ENCODE results near the gene CTF1. TPM values are rescaled to one million over a fixed set of nuclear protein-coding genes. Genes with fewer than 3 reads are reported as not detected.

Gene CTF1
- total RNA-seq, 1 donor from 2014 or later, result 0.62 TPM

DNA sequence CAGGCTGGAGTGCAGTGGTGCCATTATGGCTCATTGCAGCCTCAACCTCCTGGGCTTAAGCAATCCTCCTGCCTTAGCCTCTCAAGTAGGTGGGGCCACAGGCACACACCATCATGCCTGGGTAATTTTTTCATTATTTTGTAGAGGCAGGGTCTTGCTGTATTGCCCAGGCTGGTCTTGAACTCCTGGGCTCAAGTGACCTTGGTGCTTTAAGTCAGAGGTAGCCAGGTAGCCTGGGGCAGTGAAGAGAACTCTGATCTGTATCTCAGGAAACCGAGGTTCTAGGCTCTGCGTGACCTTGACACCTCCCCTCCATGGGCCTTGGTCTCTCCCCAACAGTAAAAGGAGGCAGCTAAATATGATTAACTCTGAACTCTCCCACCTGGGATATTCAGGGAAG is 3.4 kb downstream of the CTF1 start:
- Mint-ChIP-seq H3K4me3 (no peak overlapping the region), H3K4me1 (peaks cover 52% of the 10 kb centered on the region), H3K27ac (no peak overlapping the region), H3K9me3 (no peaks in the 10 kb centered on the region), H3K27me3 (no peaks in the 10 kb centered on the region), H3K36me3 (ENCODE audit: low read depth) (no peaks in the 10 kb centered on the region)
- intact Hi-C loops (cut with micrococcal nuclease), result no loop called here
- TF ChIP-seq, protein P1, sequence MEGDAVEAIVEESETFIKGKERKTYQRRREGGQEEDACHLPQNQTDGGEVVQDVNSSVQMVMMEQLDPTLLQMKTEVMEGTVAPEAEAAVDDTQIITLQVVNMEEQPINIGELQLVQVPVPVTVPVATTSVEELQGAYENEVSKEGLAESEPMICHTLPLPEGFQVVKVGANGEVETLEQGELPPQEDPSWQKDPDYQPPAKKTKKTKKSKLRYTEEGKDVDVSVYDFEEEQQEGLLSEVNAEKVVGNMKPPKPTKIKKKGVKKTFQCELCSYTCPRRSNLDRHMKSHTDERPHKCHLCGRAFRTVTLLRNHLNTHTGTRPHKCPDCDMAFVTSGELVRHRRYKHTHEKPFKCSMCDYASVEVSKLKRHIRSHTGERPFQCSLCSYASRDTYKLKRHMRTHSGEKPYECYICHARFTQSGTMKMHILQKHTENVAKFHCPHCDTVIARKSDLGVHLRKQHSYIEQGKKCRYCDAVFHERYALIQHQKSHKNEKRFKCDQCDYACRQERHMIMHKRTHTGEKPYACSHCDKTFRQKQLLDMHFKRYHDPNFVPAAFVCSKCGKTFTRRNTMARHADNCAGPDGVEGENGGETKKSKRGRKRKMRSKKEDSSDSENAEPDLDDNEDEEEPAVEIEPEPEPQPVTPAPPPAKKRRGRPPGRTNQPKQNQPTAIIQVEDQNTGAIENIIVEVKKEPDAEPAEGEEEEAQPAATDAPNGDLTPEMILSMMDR (IDR thresholded peaks at IDR 0.05), result no peak
- POLR2A ChIA-PET, result interaction anchor here (5.5 kb wide), 1 partner anchor 23 kb away, joined by 77 read pairs; no protein-coding TSS in a partner anchor
- no peak for DNase-seq
- no peak for ATAC-seq (ENCODE audit: low read depth)
- CTCF ChIA-PET, result interaction anchor here (5.6 kb wide), 1 partner anchor 54 kb away, joined by 96 read pairs; no protein-coding TSS in a partner anchor

DNA sequence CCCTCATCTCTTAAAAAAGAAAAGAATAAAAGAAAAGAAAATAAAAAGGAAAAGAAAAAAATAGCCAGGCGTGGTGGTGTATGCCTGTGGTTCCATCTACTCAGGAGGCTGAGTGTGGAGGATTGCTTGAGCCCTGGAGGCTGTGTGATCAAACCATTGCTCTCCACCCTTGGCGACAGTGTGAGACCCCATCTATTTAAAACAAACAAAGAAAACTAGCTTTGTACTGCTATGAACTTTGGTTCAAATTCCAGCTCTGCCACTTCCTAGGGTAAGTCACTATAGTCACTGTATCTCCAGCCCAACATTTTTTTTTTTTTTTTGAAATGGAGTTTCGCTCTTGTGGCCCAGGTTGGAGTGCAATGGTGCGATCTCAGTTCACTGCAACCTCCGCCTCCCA is 4.2 kb downstream of the CTF1 start:
- TF ChIP-seq, protein P1 (IDR thresholded peaks at IDR 0.05), result no peak
- no peak for ATAC-seq (ENCODE audit: low read depth)
- H3K36me3 Mint-ChIP-seq (ENCODE audit: low read depth), result no peaks in the 10 kb centered on the region
- H3K9me3 Mint-ChIP-seq, result no peaks in the 10 kb centered on the region
- H3K27ac Mint-ChIP-seq, result no peak overlapping the region
- no peaks in the 10 kb centered on the region for H3K27me3 Mint-ChIP-seq
- H3K4me1 Mint-ChIP-seq, result peaks cover 48% of the 10 kb centered on the region
- CTCF ChIA-PET, result interaction anchor here (0.7 to 5.6 kb wide), 7 partner anchors 19 to 243 kb away, joined by 3 to 96 read pairs (median 7); no protein-coding TSS in a partner anchor
- POLR2A ChIA-PET, result interaction anchor here (0.7 to 5.5 kb wide), 4 partner anchors 16 to 1001 kb away, joined by 3 to 77 read pairs (median 27); no protein-coding TSS in a partner anchor
- H3K4me3 Mint-ChIP-seq, result peak overlapping the region; percentile 57
- intact Hi-C loops (cut with micrococcal nuclease), result no loop called here
- no peak for DNase-seq

DNA sequence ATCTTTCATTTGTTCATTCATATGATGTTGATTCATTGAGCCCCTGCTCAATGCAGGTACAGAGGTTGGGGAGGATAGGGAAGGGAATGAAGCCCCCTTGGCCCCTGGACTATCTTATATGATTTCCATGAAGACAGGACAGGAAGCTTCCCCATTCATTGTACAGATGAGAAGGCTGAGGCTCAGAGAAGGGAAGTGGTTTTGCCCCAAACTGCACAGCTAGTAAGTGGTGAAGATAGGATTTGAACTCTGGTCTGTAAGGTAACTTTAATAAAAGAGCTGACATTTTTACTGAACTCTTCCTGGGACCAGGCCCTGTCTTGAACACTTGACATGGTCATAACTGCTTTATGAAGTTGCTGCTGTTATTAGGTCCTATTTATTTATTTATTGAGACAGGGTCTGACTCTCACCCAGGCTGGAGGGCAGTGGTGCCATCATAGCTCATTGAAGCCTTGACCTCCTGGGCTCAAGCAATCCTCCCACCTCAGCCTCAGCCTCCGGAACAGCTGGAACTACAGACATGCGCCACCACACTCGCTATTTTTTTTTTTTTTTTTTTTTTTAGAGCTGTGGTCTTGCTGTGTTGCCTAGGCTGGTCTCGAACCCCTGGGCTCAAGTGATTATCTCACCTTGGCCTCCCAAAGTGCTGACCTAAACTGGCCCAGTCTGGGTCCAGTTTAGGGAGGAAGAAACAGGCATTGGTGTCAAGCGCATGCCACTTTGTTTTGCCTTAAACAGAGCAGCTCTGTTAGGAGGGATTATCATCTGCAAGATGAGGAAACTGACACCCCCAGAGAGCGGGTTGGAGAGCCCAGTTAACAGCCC is 5.0 kb downstream of the CTF1 start:
- Mint-ChIP-seq H3K4me3 (peak overlapping the region; percentile 73), H3K36me3 (ENCODE audit: low read depth) (no peaks in the 10 kb centered on the region), H3K27ac (peak overlapping the region; percentile 56), H3K27me3 (no peaks in the 10 kb centered on the region), H3K4me1 (peaks cover 40% of the 10 kb centered on the region), H3K9me3 (no peaks in the 10 kb centered on the region)
- no peak for DNase-seq
- TF ChIP-seq, protein P1 (IDR thresholded peaks at IDR 0.05), result no peak
- CTCF ChIA-PET, result interaction anchor here (0.7 to 5.6 kb wide), 14 partner anchors 9 to 242 kb away, joined by 3 to 96 read pairs (median 5); no protein-coding TSS in a partner anchor
- intact Hi-C loops (cut with micrococcal nuclease), result loop anchor here (1.0 kb wide), 3 partner anchors 7 to 57 kb away; partner anchors contain the start of gene BCL7C
- POLR2A ChIA-PET, result interaction anchor here (0.6 to 5.5 kb wide), 13 partner anchors 8 to 434 kb away, joined by 3 to 77 read pairs (median 5); partner anchors contain the start of gene BCL7C
- ATAC-seq (ENCODE audit: low read depth), result no peak

DNA sequence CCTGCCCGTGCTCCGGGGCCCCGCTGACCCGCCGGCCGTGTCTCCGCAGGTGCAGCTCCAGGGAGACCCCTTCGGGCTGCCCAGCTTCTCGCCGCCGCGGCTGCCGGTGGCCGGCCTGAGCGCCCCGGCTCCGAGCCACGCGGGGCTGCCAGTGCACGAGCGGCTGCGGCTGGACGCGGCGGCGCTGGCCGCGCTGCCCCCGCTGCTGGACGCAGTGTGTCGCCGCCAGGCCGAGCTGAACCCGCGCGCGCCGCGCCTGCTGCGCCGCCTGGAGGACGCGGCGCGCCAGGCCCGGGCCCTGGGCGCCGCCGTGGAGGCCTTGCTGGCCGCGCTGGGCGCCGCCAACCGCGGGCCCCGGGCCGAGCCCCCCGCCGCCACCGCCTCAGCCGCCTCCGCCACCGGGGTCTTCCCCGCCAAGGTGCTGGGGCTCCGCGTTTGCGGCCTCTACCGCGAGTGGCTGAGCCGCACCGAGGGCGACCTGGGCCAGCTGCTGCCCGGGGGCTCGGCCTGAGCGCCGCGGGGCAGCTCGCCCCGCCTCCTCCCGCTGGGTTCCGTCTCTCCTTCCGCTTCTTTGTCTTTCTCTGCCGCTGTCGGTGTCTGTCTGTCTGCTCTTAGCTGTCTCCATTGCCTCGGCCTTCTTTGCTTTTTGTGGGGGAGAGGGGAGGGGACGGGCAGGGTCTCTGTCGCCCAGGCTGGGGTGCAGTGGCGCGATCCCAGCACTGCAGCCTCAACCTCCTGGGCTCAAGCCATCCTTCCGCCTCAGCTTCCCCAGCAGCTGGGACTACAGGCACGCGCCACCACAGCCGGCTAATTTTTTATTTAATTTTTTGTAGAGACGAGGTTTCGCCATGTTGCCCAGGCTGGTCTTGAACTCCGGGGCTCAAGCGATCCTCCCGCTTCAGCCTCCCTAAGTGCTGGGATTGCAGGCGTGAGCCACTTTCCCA is 5.9 kb downstream of the CTF1 start:
- H3K4me1 Mint-ChIP-seq, result peaks cover 31% of the 10 kb centered on the region
- ChIA-PET POLR2A (interaction anchor here (0.6 to 5.5 kb wide), 14 partner anchors 9 to 435 kb away, joined by 3 to 77 read pairs (median 5); partner anchors contain the start of gene BCL7C), CTCF (interaction anchor here (0.9 to 5.6 kb wide), 11 partner anchors 10 to 97 kb away, joined by 3 to 96 read pairs (median 5); no protein-coding TSS in a partner anchor)
- peak overlapping the region; percentile 95 for H3K27ac Mint-ChIP-seq
- intact Hi-C loops (cut with micrococcal nuclease), result loop anchor here (1.0 kb wide), 3 partner anchors 8 to 58 kb away; partner anchors contain the start of gene BCL7C
- H3K36me3 Mint-ChIP-seq (ENCODE audit: low read depth), result no peaks in the 10 kb centered on the region
- peak overlapping the region; percentile 95 for H3K4me3 Mint-ChIP-seq
- no peaks in the 10 kb centered on the region for H3K27me3 Mint-ChIP-seq
- no peaks in the 10 kb centered on the region for H3K9me3 Mint-ChIP-seq
- DNase-seq (peak; percentile 77), ATAC-seq (ENCODE audit: low read depth) (peak; percentile 78)
- TF ChIP-seq, protein P1 (IDR thresholded peaks at IDR 0.05), result no peak

Data from activated B cell treated with CpG ODN at 0.5 μM for 24 hours (primary cell).